ENCODE data around the gene MAN1C1.
"Not testable (repeated sequence)": the region's sequence is repeated elsewhere in the genome, so short reads cannot be mapped to it uniquely, and the experiment has no call there.

MAN1C1 gene

GRCh38 chr1:25691211-25691610 lies 74.6 kb downstream of the MAN1C1 start:
- in situ Hi-C loops (cut with HindIII; ENCODE audit: low sequenced_read_pairs), result no loop called here

DNA sequence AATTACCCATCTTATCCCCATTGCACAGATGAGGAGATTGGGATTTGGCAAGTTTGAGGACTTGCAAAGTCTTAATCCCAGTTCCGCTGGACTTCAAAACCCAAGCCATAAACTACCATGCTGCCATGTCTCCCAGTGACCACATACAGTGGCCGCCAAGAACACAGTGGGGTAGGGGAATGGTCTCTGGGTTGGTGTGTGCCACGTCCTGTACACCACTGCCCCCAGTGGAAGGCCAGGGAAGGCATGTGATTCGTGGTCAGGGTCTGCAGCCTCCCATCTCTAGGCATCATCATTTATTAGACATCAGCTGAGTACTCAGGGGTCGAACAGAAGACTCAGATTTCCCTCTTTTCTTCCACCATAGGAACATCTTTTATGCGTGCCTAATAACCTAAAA lies 76.0 kb downstream of the MAN1C1 start:
- in situ Hi-C loops (cut with HindIII; ENCODE audit: low sequenced_read_pairs), result no loop called here

- in situ Hi-C loops (cut with HindIII; ENCODE audit: low sequenced_read_pairs), result no loop called here
These were observed 77.8 kb downstream of the MAN1C1 start for GRCh38 chr1:25694167-25695007.

DNA sequence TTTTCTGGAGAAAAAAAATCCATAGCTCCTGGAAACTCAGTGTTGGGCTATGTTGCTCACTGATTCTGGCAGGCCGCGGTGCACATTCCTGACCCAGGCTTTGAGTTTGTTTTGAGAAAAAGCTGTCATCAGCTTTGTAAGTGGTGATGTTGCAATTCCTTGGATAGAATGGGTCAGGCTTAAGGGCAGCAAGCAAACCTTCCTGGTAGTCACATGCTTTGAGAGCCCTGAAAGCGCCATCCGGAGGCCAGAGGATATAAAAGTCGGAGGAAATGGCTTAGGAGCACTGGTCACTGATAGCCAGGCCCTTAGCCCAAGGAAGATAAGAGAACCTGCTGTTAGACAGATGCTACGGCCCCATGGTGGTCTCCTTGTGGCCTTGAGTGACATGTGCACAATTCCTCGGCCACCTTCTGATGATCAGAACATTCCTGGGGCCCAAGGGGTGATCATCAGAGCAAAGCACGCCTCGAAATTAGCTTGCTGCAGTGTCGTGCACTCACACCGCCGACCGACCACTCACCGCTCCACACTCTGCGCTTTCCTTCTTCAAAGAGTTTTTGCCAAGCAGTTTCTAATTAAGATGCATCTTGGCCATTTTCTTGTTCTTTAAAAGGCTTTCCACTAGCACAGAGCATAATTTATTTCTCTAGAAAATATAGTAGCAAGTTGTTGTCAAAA lies 78.6 kb downstream of the MAN1C1 start:
- in situ Hi-C loops (cut with HindIII; ENCODE audit: low sequenced_read_pairs), result no loop called here

GRCh38 chr1:25695771-25696311 lies 79.2 kb downstream of the MAN1C1 start:
- in situ Hi-C loops (cut with HindIII; ENCODE audit: low sequenced_read_pairs), result no loop called here

- in situ Hi-C loops (cut with HindIII; ENCODE audit: low sequenced_read_pairs), result not testable (repeated sequence)
These were observed 80.1 kb downstream of the MAN1C1 start for GRCh38 chr1:25696643-25697042.

DNA sequence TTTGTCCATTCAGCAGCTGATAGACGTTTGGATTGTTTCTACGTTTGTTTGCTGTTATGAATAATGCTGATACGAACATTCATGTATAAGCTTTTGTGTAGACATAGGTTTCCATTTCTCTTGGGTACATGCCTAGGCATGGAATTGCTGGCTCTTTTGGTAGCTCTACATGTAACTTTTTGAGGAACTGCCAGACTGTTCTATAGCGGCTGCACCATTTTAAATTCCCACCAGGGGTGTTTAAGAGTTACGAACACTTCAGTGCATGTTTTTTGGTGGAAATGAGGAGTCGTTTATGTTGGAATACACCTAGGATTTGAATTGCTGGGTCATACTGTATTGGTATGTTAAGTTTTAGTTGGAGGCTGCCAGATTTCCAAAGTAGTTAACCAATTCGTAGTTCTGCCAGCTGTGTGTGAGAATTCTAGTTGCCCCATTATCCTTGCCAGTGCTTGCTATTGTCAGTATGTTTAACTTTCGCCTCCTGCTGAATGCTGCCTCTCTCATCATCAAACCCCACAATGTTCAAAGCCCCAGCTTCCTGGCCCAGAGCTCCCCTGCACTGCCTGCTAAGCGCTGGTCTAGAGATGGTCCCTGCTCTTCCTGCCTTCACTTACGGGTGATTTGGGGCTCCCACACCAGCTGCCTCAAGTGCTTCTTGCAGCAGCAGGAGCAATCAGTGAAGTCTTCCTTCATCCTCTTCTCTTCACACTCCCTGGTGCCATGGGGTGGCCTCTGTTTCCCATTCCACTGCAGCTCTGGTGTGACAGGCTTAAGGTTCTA lies 81.0 kb downstream of the MAN1C1 start:
- in situ Hi-C loops (cut with HindIII; ENCODE audit: low sequenced_read_pairs), result no loop called here

- in situ Hi-C loops (cut with HindIII; ENCODE audit: low sequenced_read_pairs), result no loop called here
These were observed 81.7 kb downstream of the MAN1C1 start for GRCh38 chr1:25698252-25698651.

GRCh38 chr1:25699059-25699458 lies 82.5 kb downstream of the MAN1C1 start:
- in situ Hi-C loops (cut with HindIII; ENCODE audit: low sequenced_read_pairs), result not testable (repeated sequence)

- in situ Hi-C loops (cut with HindIII; ENCODE audit: low sequenced_read_pairs), result no loop called here
These were observed 83.0 kb downstream of the MAN1C1 start for GRCh38 chr1:25699500-25700143.

DNA sequence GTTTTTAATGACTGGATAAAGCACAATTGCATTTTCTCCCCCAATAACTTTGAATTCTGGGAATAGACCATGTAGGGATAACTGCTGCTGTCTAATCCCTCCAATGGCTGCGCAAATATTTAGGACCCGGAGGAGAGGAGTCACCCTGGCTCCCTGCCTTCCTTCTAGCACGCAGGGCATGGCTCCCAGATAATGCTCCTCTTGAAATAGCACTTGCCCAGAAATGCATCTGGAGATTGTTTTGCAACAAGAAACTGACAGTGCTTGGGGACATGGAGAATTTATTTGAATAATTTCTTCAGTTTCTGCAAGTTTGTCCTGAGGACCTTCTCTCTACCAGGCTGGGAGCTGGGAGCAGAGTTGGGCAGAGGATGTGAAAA lies 83.5 kb downstream of the MAN1C1 start:
- in situ Hi-C loops (cut with HindIII; ENCODE audit: low sequenced_read_pairs), result no loop called here

DNA sequence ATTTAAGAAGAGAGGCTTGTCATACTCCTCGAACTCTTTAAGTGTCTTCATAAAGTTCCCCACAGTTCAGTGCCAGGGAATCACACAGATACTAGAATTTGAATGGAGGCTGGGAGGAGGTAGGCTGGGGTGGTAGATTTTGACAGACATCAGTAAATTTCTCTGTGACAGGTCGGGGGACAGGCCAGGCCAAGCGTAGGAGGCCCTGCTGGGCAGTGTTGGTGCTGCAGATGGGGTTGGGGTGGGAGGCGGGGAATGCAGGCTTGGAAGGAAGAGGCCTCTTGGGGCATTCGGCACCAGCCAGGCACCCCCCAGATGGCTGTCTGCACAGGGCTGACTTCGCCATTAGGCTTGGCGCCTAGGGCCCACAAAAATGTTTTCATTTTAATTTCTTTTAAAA lies 84.0 kb downstream of the MAN1C1 start:
- in situ Hi-C loops (cut with HindIII; ENCODE audit: low sequenced_read_pairs), result no loop called here

- in situ Hi-C loops (cut with HindIII; ENCODE audit: low sequenced_read_pairs), result no loop called here
These were observed 84.6 kb downstream of the MAN1C1 start for GRCh38 chr1:25701030-25701785.

GRCh38 chr1:25702101-25702775 lies 85.6 kb downstream of the MAN1C1 start:
- in situ Hi-C loops (cut with HindIII; ENCODE audit: low sequenced_read_pairs), result no loop called here

DNA sequence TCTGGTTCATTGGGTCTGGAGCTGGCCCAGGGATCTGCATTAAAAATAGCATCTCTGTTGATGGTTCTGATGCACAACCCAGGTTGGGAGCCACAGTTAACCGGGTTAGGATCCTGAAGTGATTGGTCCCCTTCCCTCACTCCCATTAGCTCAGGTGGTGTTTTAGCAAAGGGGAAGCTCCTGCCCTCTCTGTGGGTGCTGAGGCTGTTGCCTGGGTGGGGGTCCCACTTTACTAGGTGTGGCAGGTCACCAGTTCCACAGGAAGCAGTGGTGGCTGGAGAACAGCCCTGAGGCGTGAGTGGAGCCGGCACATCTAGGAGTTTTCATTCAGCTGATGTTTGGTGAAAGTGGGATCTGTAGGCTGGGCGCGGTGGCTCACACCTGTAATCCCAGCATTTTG lies 86.5 kb downstream of the MAN1C1 start:
- in situ Hi-C loops (cut with HindIII; ENCODE audit: low sequenced_read_pairs), result no loop called here

DNA sequence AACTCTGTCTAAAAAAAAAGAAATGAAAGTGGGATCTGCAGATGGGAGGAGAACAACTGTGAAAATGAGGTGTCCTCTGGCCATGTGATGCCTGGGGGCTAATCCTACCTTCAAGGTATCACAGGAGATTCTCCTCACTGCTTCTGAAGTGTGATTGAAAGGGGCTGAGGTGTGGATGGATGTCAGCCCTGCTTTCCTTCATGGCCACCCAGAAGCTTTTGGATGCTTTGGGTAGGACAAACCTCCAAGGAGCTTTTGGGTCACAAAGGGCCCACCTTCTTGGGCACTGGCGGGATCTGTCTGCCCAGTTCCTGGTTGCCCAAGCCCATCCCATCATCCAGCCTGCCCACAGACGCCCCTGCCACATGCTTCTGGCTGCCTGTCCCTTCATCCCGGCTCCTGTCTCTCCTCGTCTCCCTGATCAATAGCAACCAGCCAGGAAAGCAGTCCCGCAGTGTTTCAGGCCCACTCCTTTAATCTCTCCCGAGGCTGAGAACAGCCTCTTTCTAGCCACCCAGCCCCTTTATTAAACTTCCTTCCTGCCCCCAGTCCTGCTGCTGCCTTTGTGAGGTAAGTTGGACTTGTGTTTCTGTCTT lies 87.2 kb downstream of the MAN1C1 start:
- in situ Hi-C loops (cut with HindIII; ENCODE audit: low sequenced_read_pairs), result no loop called here

- in situ Hi-C loops (cut with HindIII; ENCODE audit: low sequenced_read_pairs), result no loop called here
These were observed 87.7 kb downstream of the MAN1C1 start for GRCh38 chr1:25704267-25704691.

DNA sequence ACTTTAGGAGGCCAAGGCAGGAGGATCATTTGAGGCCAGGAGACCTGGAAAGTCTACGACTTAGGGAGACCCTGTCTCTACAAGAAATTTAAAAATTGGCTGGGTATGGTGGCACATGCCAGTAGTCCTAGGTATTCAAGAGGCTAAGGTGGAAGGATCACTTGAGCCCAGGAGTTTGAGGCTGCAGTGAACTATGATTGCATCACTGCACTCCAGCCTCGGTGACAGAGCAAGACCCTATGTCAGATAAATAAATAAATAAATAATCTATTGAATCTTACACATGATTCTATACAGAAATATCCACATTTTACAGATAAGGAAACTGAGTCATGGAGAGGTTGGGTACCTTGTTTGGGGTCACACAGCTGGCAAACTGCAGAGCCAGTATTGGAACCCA lies 89.1 kb downstream of the MAN1C1 start:
- in situ Hi-C loops (cut with HindIII; ENCODE audit: low sequenced_read_pairs), result no loop called here

Measured in endothelial cell of hepatic sinusoid (primary cell).